ENCODE measurements around the gene SF3A2. TPM values are rescaled to one million over a fixed set of nuclear protein-coding genes. Genes with fewer than 3 reads are reported as not detected.
A peak's percentile ranks its signal among the peaks of the same experiment; 100 is the strongest.

Gene SF3A2
- total RNA-seq, 5 donors from 2014 or later (not counting 1 experiment from before 2014, with no cell fraction given) = 130 to 172 (median 161) TPM

GRCh38 chr19:2210987-2211740 is 25.5 kb upstream of the SF3A2 start:
- CTCF ChIA-PET = no interaction called here
- 97% methylated on average over 33 of the region's 33 CpGs for WGBS (ENCODE audit: insufficient coverage)

GRCh38 chr19:2212861-2213711 is 23.5 kb upstream of the SF3A2 start:
- CTCF ChIA-PET = no interaction called here
- H3K4me1 ChIP-seq (ENCODE audit: control insufficient read depth in 1 of 2, extremely low read depth in 1 of 2, insufficient read depth in 2 of 2, low read length in 2 of 2) = peaks cover 0 to 23% of the 10 kb centered on the region in 2 experiments
- Mint-ChIP-seq H3K4me3 (no peak overlapping the region), H3K36me3 (peaks cover 22% of the 10 kb centered on the region), H3K27ac (no peak overlapping the region), H3K4me1 (peaks cover 10 to 14% (median 14%) of the 10 kb centered on the region in 3 donors), H3K9me3 (no peaks in the 10 kb centered on the region), H3K27me3 (no peaks in the 10 kb centered on the region)
- POLR2A ChIA-PET = no interaction called here
- peaks cover 6 to 81% of the 10 kb centered on the region in 2 donors for H3K36me3 ChIP-seq (ENCODE audit: control insufficient read depth in 2 of 2, extremely low read depth in 1 of 2, insufficient read depth in 1 of 2, low read length in 1 of 2)
- WGBS (ENCODE audit: insufficient coverage) = 96% methylated on average over 19 of the region's 21 CpGs
- ATAC-seq (replicated peaks in 1 of 4) = no peak
- H3K4me3 ChIP-seq (ENCODE audit: control insufficient read depth in 1 of 2, extremely low read depth in 1 of 2, low read length in 1 of 2) = no peak overlapping the region
- H3K27me3 ChIP-seq (replicated peaks in 1 of 2; ENCODE audit: control insufficient read depth in 2 of 2, extremely low read depth in 1 of 2, insufficient read depth in 2 of 2, low read length in 1 of 2) = no peaks in the 10 kb centered on the region
- no peak overlapping the region for H3K27ac ChIP-seq (ENCODE audit: low read length)
- DNase-seq = no peak
- no peaks in the 10 kb centered on the region for H3K9me3 ChIP-seq

More at GRCh38 chr19:2210987-2211740, 25.5 kb upstream of the SF3A2 start:
- no peak overlapping the region for H3K27ac Mint-ChIP-seq
- H3K4me3 Mint-ChIP-seq = no peak overlapping the region
- H3K36me3 Mint-ChIP-seq = peaks cover 18% of the 10 kb centered on the region
- H3K27me3 Mint-ChIP-seq = no peaks in the 10 kb centered on the region
- H3K4me1 Mint-ChIP-seq = peaks cover 10 to 14% (median 14%) of the 10 kb centered on the region in 3 donors
- Histone ChIP-seq H3K4me1 (ENCODE audit: control insufficient read depth in 1 of 2, extremely low read depth in 1 of 2, insufficient read depth in 2 of 2, low read length in 2 of 2) (peaks cover 0 to 21% of the 10 kb centered on the region in 2 experiments), H3K36me3 (ENCODE audit: control insufficient read depth in 2 of 2, extremely low read depth in 1 of 2, insufficient read depth in 1 of 2, low read length in 1 of 2) (peaks cover 12 to 79% of the 10 kb centered on the region in 2 donors), H3K9me3 (no peaks in the 10 kb centered on the region), H3K27ac (ENCODE audit: low read length) (no peak overlapping the region), H3K27me3 (replicated peaks in 1 of 2; ENCODE audit: control insufficient read depth in 2 of 2, extremely low read depth in 1 of 2, insufficient read depth in 2 of 2, low read length in 1 of 2) (no peaks in the 10 kb centered on the region), H3K4me3 (ENCODE audit: control insufficient read depth in 1 of 2, extremely low read depth in 1 of 2, low read length in 1 of 2) (no peak overlapping the region)
- ATAC-seq (replicated peaks in 1 of 4) (no peak), DNase-seq (no peak)
- H3K9me3 Mint-ChIP-seq = no peaks in the 10 kb centered on the region
- POLR2A ChIA-PET = no interaction called here

GRCh38 chr19:2213799-2214198 is 22.8 kb upstream of the SF3A2 start:
- Histone ChIP-seq H3K4me3 (ENCODE audit: control insufficient read depth in 1 of 2, extremely low read depth in 1 of 2, low read length in 1 of 2) (no peak overlapping the region), H3K36me3 (ENCODE audit: control insufficient read depth in 2 of 2, extremely low read depth in 1 of 2, insufficient read depth in 1 of 2, low read length in 1 of 2) (peaks cover 6 to 76% of the 10 kb centered on the region in 2 donors), H3K27ac (ENCODE audit: low read length) (no peak overlapping the region), H3K9me3 (no peaks in the 10 kb centered on the region), H3K27me3 (replicated peaks in 1 of 2; ENCODE audit: control insufficient read depth in 2 of 2, extremely low read depth in 1 of 2, insufficient read depth in 2 of 2, low read length in 1 of 2) (no peaks in the 10 kb centered on the region), H3K4me1 (ENCODE audit: control insufficient read depth in 1 of 2, extremely low read depth in 1 of 2, insufficient read depth in 2 of 2, low read length in 2 of 2) (peaks cover 0 to 20% of the 10 kb centered on the region in 2 experiments)
- ChIA-PET CTCF (no interaction called here), POLR2A (no interaction called here)
- 98% methylated on average over 26 of the region's 26 CpGs for WGBS (ENCODE audit: insufficient coverage)
- Mint-ChIP-seq H3K36me3 (peaks cover 22% of the 10 kb centered on the region), H3K4me3 (no peak overlapping the region), H3K9me3 (no peaks in the 10 kb centered on the region), H3K27me3 (no peaks in the 10 kb centered on the region), H3K4me1 (peaks cover 10 to 14% (median 14%) of the 10 kb centered on the region in 3 donors), H3K27ac (no peak overlapping the region)
- no peak for ATAC-seq (replicated peaks in 1 of 4)
- no peak for DNase-seq

GRCh38 chr19:2214251-2214650 is 22.4 kb upstream of the SF3A2 start:
- Mint-ChIP-seq H3K27ac (no peak overlapping the region), H3K4me3 (peak overlapping the region in 1 of 3 donors; percentile 62), H3K9me3 (no peaks in the 10 kb centered on the region), H3K27me3 (no peaks in the 10 kb centered on the region), H3K36me3 (peaks cover 22% of the 10 kb centered on the region), H3K4me1 (peaks cover 10 to 14% (median 14%) of the 10 kb centered on the region in 3 donors)
- peaks cover 5 to 76% of the 10 kb centered on the region in 2 donors for H3K36me3 ChIP-seq (ENCODE audit: control insufficient read depth in 2 of 2, extremely low read depth in 1 of 2, insufficient read depth in 1 of 2, low read length in 1 of 2)
- POLR2A ChIA-PET = no interaction called here
- ATAC-seq (replicated peaks in 1 of 4) (no peak), DNase-seq (no peak)
- peaks cover 0 to 20% of the 10 kb centered on the region in 2 experiments for H3K4me1 ChIP-seq (ENCODE audit: control insufficient read depth in 1 of 2, extremely low read depth in 1 of 2, insufficient read depth in 2 of 2, low read length in 2 of 2)
- CTCF ChIA-PET = no interaction called here
- no peak overlapping the region for H3K27ac ChIP-seq (ENCODE audit: low read length)
- 97% methylated on average over 13 of the region's 17 CpGs for WGBS (ENCODE audit: insufficient coverage)
- H3K27me3 ChIP-seq (replicated peaks in 1 of 2; ENCODE audit: control insufficient read depth in 2 of 2, extremely low read depth in 1 of 2, insufficient read depth in 2 of 2, low read length in 1 of 2) = no peaks in the 10 kb centered on the region
- H3K4me3 ChIP-seq (ENCODE audit: control insufficient read depth in 1 of 2, extremely low read depth in 1 of 2, low read length in 1 of 2) = no peak overlapping the region
- H3K9me3 ChIP-seq = no peaks in the 10 kb centered on the region

GRCh38 chr19:2215281-2215751 is 21.3 kb upstream of the SF3A2 start:
- H3K27me3 ChIP-seq (replicated peaks in 1 of 2; ENCODE audit: control insufficient read depth in 2 of 2, extremely low read depth in 1 of 2, insufficient read depth in 2 of 2, low read length in 1 of 2) = no peaks in the 10 kb centered on the region
- no peaks in the 10 kb centered on the region for H3K9me3 ChIP-seq
- 41% methylated on average over 27 of the region's 31 CpGs for WGBS (ENCODE audit: insufficient coverage)
- Mint-ChIP-seq H3K36me3 (peaks cover 22% of the 10 kb centered on the region), H3K27ac (peak overlapping the region; percentile 65 to 77), H3K27me3 (no peaks in the 10 kb centered on the region), H3K4me3 (peak overlapping the region; percentile 37 to 62 (median 44)), H3K9me3 (no peaks in the 10 kb centered on the region), H3K4me1 (peaks cover 10 to 14% (median 14%) of the 10 kb centered on the region in 3 donors)
- peaks cover 9 to 76% of the 10 kb centered on the region in 2 donors for H3K36me3 ChIP-seq (ENCODE audit: control insufficient read depth in 2 of 2, extremely low read depth in 1 of 2, insufficient read depth in 1 of 2, low read length in 1 of 2)
- H3K4me3 ChIP-seq (ENCODE audit: control insufficient read depth in 1 of 2, extremely low read depth in 1 of 2, low read length in 1 of 2) = peak overlapping the region in 1 of 2 donors; percentile 12
- DNase-seq (peak in 33 of 35 experiments; percentile 16 to 65 (median 36)), ATAC-seq (replicated peaks in 1 of 4) (peak; percentile 63 to 84 (median 79))
- peak overlapping the region; percentile 9 for H3K27ac ChIP-seq (ENCODE audit: low read length)
- ChIA-PET POLR2A (no interaction called here), CTCF (no interaction called here)
- H3K4me1 ChIP-seq (ENCODE audit: control insufficient read depth in 1 of 2, extremely low read depth in 1 of 2, insufficient read depth in 2 of 2, low read length in 2 of 2) = peaks cover 0 to 20% of the 10 kb centered on the region in 2 experiments

All from T-cell (primary cell).